ENCODE results near the gene TFPI. TPM values are rescaled to one million over a fixed set of nuclear protein-coding genes. Genes with fewer than 3 reads are reported as not detected.

TFPI gene
- polyA plus RNA-seq, 2 of the 4 experiments (the other 2 are of a cell fraction) = 14.3 to 104 TPM

- TF ChIP-seq EP300 (IDR thresholded peaks at IDR 0.05) (no peak), RARB (CRISPR knock-in tag; IDR thresholded peaks at IDR 0.05) (no peak), ATOH8 (CRISPR knock-in tag; IDR thresholded peaks at IDR 0.05; ENCODE audit: low read depth) (no peak), NFE2L2 (conservative IDR thresholded peaks at IDR 0.05; ENCODE audit: low read length) (no peak), E2F6 (IDR thresholded peaks at IDR 0.05; ENCODE audit: borderline replicate concordance, low read depth) (no peak), PBX3 (IDR thresholded peaks at IDR 0.05) (no peak)
- Histone ChIP-seq H3K27ac (no peak overlapping the region), H3K4me2 (no peak overlapping the region), H3K4me1 (no peaks in the 10 kb centered on the region), H3K4me3 (no peak overlapping the region), H3K9me3 (no peaks in the 10 kb centered on the region)
- WGBS (ENCODE audit: missing lambda C conversion rate) = 74% methylated on average over 1 of the region's 1 CpG
- POLR2A ChIA-PET = no interaction called here
- ATAC-seq (no peak), DNase-seq (ENCODE audit: low read depth in 1 of 2, low spot score in 1 of 2) (peak in 1 of 2 experiments; percentile 20), FAIRE-seq (no peak)
- CTCF ChIA-PET = no interaction called here
Observed at GRCh38 chr2:187424146-187424545, 130.1 kb downstream of the TFPI start.

GRCh38 chr2:187422282-187422681 is 132.0 kb downstream of the TFPI start:
- WGBS (ENCODE audit: missing lambda C conversion rate) = 50% methylated on average over 1 of the region's 1 CpG
- Histone ChIP-seq H3K27ac (no peak overlapping the region), H3K4me2 (no peak overlapping the region), H3K9me3 (no peaks in the 10 kb centered on the region), H3K4me1 (no peaks in the 10 kb centered on the region), H3K4me3 (no peak overlapping the region)
- POLR2A ChIA-PET = no interaction called here
- TF ChIP-seq SMC3 (IDR thresholded peaks at IDR 0.05) (no peak), EP300 (IDR thresholded peaks at IDR 0.05) (no peak), ZNF302 (CRISPR knock-in tag; IDR thresholded peaks at IDR 0.05) (no peak), RAD21 (conservative IDR thresholded peaks at IDR 0.05 in 1 of 2, IDR thresholded peaks at IDR 0.05 in 1 of 2) (no peak), HEYL (CRISPR knock-in tag; IDR thresholded peaks at IDR 0.05) (no peak), ESRRA (IDR thresholded peaks at IDR 0.05; ENCODE audit: borderline replicate concordance, low read length) (no peak), MAZ (IDR thresholded peaks at IDR 0.05; ENCODE audit: borderline replicate concordance, low read depth, low read length) (no peak), CEBPB (IDR thresholded peaks at IDR 0.05) (no peak), HOXA7 (CRISPR knock-in tag; IDR thresholded peaks at IDR 0.05) (no peak), KDM5A (IDR thresholded peaks at IDR 0.05) (no peak), HOXB5 (CRISPR knock-in tag; IDR thresholded peaks at IDR 0.05) (no peak), CTCF (IDR thresholded peaks at IDR 0.05) (no peak), TP53 (CRISPR knock-in tag; IDR thresholded peaks at IDR 0.05) (no peak), USF2 (IDR thresholded peaks at IDR 0.05) (no peak), FOXS1 (CRISPR knock-in tag; IDR thresholded peaks at IDR 0.05) (no peak), RFX5 (IDR thresholded peaks at IDR 0.05) (no peak), CBX8 (IDR thresholded peaks at IDR 0.05) (no peak), MAX (IDR thresholded peaks at IDR 0.05) (no peak), ATOH8 (CRISPR knock-in tag; IDR thresholded peaks at IDR 0.05; ENCODE audit: low read depth) (no peak), ELK1 (IDR thresholded peaks at IDR 0.05; ENCODE audit: low read depth, low read length) (no peak)
- DNase-seq (ENCODE audit: low read depth in 1 of 2, low spot score in 1 of 2) (no peak), FAIRE-seq (no peak), ATAC-seq (no peak)
- CTCF ChIA-PET = no interaction called here

Data from A549 (cell line).